GM19193 (cell line): ENCODE data around the gene AEBP2.

ENCODE experiments used
- POLR2A ChIP-seq: IDR thresholded peaks from 4 replicates; pipeline ENCODE4 v1.6.1; 2011; ENCODE audit not compliant: insufficient read depth, insufficient read length; ENCODE audit errors: extremely low read depth

AEBP2 gene

DNA sequence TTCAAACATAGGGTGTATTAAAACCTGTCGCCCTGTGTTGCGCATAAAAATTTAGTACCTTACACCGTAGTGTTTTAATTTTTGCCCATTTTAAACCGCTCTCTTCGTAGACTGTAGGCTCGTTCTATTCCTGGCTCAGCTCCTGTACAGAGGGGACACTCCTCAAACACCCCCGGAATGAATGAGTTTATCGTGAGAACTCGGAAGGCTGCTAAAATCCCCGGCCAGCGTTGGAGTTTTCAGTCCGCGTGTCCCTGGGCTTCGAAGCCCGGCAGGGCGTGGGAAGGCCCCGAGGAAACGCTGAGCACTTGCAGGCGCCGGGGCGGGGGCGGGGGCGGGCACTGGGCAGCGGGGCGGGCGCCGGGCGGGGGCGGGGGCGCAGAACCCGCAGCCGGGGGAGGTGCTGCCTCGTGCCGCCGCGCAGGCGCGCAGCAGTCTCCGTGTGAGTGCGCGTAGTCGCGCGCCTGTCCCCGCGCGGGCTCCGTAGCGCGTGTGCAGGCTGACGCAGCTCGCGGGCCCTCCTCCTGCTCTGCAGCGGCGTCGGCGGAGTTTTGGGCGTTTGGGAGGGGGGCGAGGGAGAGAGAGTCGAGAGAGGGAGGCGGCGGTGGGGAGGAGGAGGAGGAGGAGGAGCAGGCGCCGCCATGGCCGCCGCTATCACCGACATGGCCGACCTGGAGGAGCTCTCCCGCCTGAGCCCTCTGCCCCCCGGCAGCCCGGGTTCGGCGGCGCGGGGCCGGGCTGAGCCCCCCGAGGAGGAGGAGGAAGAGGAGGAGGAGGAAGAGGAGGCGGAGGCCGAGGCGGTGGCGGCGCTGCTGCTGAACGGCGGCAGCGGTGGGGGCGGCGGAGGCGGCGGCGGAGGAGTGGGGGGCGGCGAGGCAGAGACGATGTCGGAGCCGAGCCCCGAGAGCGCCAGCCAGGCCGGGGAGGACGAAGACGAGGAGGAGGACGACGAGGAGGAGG, at the start of gene AEBP2:
Gene AEBP2, plus strand, starts transcription at position 434 of the 960 bp plus-strand sequence. Its CDS starts 208 bp downstream, at position 642.
- peak; percentile 73 for TF ChIP-seq POLR2A

GRCh38 chr12:19390051-19390598, 49.2 kb upstream of the AEBP2 start:
- no peak for TF ChIP-seq POLR2A

DNA sequence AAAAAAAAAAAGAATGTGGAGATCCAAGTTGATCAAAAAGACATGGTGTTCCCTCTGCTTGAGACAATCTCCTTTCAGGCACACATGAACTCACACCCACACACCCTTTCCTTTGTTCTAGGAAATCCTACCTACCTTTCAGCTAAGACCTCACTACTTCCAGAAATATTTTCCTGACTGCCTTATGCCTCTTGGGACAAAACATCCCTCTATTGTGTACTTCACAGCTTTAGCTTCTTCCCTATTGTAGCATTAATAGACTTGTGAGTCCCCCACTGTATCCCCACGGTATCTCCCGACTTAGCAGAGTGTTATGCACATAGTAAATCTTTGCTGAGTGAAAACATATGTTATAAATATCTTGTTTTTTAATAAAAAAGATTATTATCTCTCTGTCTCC, 44.9 kb upstream of the AEBP2 start:
- no peak for TF ChIP-seq POLR2A

DNA sequence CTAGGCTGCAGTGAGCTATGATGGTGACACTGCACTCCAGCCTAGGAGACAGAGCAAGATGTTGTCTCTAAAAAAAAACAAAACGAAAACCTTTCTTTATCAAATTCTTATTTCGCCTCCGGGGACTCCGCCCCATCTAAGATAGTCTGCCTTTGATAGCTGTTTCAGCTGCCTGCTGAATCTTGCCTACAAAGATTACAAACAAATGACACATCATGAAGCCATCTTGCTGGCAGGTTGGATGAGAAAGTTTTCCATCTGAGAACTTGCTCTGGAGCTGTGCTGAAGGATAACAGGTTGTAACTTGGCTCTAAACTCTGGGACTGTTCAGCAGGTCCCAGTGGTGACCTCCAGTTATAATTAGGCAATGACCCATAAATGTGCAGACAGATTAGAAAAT, 41.8 kb upstream of the AEBP2 start:
- no peak for TF ChIP-seq POLR2A

DNA sequence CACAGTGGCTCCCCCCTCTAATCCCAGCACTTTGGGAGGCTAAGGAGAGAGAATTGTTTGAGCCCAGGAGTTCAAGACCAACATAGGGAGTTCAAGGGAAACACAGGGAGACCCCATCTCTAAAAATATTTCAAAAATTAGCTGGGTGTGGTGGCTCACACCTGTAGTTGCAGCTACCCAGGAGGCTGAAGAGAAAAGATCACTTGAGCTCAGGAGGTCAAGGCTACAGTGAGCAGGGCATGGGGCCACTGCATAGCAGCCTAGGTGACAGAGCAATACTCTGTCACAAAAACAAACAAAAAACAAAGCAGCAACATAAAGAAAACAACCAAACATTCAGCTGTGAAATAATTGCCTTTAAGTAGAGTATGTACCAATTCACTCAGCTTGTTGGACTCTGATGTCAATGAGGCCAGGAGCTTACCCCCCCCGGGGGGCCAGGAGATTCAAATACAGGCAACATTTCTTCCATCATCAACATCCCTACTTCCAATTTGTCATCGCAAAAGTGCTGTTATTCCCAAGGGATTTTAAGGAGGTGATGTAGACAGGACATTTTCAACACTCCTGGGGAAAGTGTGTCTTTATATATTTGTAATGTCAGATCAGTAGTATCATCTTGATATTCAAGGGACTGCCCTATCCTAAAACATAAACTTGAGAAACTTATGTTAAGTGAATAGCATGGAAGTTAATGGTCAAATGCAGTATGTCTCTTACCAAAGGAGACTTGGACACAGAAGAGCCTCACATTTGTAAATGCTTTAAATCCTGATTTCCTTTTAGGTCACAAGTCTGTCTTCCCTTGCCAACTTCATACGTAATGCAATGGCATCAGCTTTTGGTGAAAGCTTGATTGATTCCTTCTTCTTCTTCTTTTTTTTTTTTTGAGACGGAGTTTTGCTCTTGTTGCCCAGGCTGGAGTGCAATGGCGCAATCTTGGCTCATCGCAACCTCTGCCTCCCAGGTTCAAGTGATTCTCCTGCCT, 40.6 kb upstream of the AEBP2 start:
- TF ChIP-seq POLR2A = no peak

GRCh38 chr12:19402211-19402610, 37.1 kb upstream of the AEBP2 start:
- no peak for TF ChIP-seq POLR2A

DNA sequence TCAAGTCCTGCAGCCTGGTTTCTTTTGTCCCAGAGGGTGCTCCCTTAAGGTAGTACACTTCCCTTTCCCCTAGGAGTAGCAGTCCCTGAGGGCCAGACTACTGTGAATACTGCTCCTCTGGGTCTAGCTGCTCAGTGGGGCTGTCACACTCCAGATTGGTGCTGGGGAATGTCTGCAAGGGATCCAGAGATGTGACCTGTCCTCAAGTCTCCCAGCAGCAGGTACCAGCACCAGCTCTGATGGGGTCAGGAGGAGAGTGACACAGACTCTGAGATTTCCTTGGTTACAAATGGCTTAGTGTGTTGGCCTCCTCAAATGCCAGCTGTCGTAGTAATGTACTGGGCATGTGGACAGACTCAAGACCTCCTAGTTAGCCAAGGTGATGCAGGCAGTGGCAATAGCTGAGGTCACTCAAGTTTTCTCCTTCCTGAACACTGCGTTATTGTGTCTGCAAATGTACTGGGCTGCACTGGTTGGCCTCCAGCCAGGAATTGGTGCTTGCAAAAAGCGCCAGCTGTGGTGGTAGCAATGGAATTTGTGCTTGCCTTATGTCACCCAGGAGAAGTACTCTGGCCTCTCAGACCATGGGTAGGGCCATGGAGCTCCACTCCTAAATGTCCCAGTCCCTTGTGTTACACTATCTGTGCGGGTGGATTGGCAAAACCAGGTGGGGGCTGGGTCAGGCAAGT, 36.4 kb upstream of the AEBP2 start:
- no peak for TF ChIP-seq POLR2A

DNA sequence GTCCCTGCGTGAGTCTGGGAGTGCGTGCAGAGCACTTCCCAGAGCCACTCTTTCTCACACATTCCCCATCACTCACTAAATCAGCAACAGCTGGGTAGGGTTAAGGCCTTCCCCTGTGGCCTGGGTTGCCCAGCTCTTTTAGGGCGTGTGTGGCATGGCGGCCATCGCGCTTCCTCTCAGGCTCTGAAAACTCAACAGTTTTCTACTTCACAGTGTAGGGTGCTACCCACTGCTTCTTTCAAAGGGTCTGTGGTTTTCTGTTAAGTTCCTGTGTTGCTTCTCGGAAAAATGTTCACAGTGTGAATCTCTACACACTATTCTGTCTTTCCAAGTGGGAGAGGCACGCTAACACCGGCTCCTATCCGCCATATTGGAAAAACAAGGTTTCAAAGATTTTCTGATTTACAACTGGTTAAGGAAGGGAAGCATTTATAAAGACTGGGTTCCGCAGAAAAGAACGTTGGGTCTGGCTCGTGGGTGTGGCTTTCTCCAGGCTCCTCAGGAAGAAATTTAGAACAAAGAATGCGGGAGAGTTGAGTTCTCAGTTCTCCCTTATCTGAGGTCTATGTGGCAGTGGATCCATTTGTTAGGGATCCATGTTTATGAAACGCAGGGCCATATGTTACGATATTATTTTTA, 34.9 kb upstream of the AEBP2 start:
- TF ChIP-seq POLR2A = no peak

GRCh38 chr12:19409376-19409775, 29.9 kb upstream of the AEBP2 start:
- TF ChIP-seq POLR2A = no peak

DNA sequence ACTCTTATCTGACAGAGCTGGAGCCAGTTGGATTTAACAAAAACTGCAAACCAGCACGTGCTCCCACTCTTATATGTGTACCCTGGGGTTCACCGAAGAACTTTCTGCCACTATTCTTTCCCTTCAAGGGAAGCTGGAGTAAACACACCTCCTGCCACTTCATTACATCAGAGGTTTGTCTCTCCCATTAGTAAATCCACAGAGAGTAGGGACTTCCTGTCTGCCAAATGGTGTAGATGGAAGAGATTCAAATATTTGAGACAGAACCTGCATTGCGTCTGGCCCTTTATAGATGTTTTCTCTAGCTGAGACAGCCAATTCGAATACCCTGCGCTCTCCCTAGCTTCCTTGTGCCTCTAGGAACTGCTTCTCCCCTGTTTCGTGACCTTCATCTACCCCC, 29.1 kb upstream of the AEBP2 start:
- no peak for TF ChIP-seq POLR2A

DNA sequence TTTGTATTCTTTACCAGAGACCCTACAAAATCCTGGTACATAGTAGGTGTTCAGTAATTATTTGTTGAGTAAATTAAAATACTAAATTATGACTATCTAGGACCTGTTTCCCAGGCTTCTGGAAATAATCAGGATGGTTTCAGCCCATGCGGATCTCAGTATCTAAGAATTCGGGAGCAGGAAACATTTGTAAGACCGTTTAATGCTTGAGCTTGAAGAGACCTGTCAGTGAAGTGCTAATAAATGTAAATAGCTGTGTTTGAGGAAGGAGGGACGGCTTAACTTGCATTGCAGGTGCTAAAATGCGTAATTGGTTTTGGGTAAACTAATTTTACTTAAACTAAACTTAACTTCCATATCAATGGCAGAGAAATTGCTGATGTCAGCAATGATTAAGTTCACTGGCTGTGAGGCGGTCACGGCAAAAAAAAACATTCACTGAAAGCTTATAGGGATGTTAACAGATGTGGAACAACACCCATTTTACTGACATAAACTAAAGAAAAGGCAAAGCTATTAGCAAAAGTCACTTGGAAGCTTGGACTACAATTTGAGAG, 28.6 kb upstream of the AEBP2 start:
- TF ChIP-seq POLR2A = no peak

- no peak for TF ChIP-seq POLR2A
Observed at GRCh38 chr12:19411234-19412204, 27.8 kb upstream of the AEBP2 start.
